GM18519 (cell line): ENCODE measurements around the gene WDR41.

Experiments
- ATAC-seq: cut with Tn5 transposase; IDR thresholded peaks from one replicate; pipeline ENCODE4 v1.9.1; 2021; ENCODE audit warnings: mild to moderate bottlenecking, moderate library complexity; ENCODE audit not compliant: unreplicated experiment, low FRiP score

The WDR41 gene

DNA sequence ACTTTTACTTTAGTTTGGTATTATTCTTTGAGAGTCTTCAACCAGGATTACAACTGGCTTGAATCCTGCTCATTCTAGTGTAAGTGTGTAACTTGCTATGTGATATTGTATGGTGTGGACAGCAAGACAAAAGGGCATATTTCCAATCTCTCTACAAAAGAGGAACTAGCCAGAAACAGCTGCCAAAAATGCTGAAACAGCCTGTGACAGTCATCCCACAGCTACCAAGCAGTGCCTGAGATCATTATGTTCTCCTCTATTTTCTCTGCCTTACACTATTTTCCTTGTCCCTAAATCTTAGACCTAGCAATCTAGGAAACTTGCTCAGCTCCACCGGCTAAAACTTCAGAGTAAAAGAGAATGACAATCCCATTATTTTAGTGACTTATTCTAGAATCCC is 42.8 kb downstream of the WDR41 start:
- no peak for ATAC-seq

- no peak for ATAC-seq
Observed at GRCh38 chr5:77448831-77449230, 43.3 kb downstream of the WDR41 start.

DNA sequence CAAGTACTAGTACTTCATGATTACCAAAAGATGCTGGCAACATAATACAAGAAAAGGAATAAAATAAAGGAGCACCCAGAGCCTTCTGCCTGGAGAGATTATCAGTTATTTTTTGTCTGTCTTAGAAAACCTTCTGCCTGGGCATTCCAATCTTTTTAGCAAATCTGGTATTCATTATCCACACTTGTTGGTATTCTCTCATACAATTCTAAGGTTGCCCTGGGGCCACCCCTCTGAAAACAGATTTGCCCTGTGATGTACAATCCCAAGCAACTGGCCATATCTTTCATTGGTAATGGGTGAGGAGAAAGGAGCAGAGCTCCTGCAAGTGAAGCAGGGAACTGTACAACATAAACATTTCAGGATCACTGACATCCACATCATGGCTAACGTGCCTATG is 47.8 kb downstream of the WDR41 start:
- no peak for ATAC-seq

DNA sequence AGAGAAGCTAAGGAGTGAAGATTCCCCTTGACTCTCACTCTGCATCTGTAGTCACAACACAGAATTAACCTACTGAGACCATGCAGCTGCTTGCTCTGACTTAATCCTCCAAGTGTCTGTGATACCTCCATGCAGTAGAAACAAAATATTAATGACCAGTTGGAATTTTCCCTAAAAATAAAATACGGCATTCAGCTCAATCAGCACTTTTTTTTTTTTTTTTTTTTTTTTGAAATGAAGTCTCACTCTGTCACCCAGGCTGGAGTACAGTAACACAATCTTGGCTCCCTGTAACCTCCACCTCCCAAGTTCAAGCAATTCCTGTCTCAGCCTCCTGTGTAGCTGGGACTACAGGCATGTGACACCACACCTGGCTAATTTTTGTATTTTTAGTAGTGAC is 48.4 kb downstream of the WDR41 start:
- ATAC-seq = no peak

GRCh38 chr5:77438071-77438470 is 54.0 kb downstream of the WDR41 start:
- no peak for ATAC-seq

- no peak for ATAC-seq
Observed at GRCh38 chr5:77437194-77437593, 54.9 kb downstream of the WDR41 start.

DNA sequence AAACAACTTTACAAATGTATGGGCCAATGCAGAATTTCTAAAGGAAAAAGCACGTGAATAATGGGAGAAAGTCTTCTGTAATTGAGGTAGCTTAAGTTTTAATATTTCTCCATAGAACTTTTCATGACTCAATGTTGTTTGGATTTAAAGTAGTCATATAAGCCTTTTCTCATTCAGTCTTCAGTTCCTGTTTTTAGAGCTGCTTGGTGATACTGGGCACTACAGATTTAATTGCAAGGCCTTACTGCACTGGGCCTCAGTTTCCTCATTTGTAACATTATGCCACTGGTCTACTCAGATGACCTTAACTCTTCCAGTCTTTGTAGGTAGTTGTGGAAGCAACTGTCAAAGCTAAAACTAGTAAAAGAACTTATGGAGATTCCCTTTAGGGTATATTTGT is 60.4 kb downstream of the WDR41 start:
- ATAC-seq = no peak

- ATAC-seq = no peak
Observed at GRCh38 chr5:77431286-77431685, 60.8 kb downstream of the WDR41 start.

GRCh38 chr5:77430726-77431125 is 61.4 kb downstream of the WDR41 start:
- no peak for ATAC-seq

GRCh38 chr5:77428526-77428925 is 63.6 kb downstream of the WDR41 start:
- no peak for ATAC-seq

DNA sequence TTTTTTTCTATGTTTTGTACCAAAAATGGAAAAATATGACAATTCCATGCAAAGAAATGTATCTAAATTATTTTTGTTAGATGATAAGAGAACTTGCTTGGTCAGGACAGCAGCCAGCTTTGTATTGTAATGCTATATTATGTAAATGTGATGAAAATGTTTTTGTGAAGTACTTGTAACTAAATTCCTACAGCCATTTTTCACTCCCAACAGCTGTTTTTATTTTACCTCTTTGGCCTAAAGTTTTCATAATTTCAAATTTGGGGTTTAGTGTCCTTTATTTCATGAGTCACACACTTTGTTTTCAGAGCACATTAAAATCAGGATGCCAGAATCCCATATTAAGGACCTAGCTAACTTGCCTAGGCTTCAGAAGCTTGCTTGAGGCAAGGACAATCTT is 64.1 kb downstream of the WDR41 start:
- no peak for ATAC-seq

GRCh38 chr5:77426670-77427069 is 65.4 kb downstream of the WDR41 start:
- ATAC-seq = no peak

DNA sequence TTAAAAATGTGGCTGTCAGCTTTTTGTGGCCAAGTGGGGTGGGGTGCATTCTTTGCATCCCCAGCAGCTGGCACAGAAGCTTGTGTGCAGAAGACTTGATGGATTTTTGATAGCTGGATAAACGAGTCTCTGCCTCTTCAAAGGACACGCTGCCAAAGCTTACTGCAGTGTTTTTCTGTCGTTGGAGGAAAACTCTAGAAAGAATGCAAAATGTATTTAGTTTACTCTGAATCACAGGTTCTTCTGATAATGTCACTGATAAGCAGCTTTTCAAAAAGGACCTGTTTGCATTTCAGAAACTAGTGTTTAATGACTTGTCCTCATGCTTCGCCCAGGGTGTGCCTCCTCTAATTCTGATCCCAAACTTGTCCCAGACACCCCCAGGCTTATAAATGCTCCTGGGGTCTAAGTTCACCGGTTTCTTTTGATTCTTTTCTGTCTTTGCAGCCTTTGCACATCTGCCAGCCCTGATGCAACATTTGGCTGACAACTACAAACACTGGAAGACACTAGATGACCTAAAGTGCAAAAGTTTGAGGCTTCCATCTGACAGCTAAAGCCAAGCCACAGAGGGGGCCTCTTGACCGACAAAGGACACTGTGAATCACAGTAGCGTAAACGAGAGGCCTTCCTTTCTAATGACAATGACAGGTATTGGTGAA is 66.0 kb downstream of the WDR41 start:
- ATAC-seq = no peak

DNA sequence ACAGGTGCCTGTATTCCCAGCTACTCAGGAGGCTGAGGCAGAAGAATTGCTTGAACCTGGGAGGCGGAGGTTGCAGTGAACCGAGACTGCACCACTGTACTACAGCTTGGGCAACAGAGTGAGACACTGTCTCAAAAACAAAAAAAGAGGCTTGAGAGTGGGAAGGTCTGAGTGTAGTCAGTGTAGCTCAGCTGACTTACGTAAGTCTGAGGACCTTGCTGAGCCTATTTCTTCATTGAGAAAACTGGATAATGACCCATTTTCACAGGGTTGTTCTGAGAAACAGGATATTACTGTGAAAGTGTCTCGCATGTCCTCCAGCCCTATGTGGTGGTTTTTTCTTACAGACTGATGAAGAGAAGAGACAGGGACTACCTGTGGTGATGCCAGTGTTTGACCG is 66.7 kb downstream of the WDR41 start:
- no peak for ATAC-seq

DNA sequence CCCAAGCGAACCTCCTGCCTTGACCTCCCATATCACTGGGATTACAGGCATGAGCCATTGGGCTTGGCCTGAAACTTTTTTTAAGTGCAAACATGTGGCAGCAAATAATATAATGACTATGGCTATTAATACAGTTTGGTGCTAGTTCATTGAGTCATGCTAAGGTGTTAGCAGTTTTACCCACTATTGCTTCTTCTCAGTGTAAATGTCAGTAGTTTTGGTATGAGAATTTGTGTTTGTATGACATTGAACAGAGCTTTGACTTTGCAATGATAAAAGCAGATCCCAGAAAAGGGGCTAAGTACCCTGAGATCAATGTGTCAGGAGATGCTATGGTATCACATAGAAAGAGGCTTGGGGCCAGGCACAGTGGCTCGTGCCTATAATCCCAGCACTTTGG is 67.2 kb downstream of the WDR41 start:
- ATAC-seq = no peak

DNA sequence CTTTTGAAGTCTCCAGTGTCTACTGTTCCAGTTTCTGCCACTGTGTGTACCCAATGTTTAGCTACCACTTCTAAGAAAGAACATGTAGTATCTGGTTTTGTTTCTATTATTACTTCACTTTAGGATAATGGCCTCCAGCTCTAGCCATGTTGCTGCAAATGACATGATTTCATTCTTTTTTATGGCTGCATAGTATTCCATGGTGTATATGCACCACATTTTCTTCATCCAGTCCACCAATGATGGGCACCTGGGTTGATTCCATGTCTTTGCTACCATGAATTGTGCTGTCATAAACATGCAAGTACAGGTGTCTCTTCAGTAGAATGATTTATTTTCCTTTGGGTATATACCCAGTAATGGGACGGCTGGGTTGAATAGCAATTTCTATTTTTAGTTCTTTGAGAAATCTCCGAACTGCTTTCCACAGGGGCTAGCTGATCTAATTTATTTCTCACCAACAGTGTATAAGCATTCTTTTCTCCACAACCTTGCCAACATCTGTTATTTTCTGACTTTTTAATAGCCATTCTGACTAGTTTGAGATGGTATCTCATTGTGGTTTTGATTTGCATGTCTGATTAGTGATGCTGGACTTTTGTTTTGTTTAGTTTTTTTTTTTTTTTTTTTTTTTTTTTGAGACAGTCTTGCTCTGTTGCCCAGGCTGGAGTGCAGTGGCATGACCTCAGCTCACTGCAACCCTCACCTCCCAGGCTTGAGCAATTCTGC is 68.9 kb downstream of the WDR41 start:
- no peak for ATAC-seq

- ATAC-seq = no peak
Observed at GRCh38 chr5:77420940-77421339, 71.2 kb downstream of the WDR41 start.

GRCh38 chr5:77419644-77420582 is 72.2 kb downstream of the WDR41 start:
- no peak for ATAC-seq

GRCh38 chr5:77418601-77419581 is 73.2 kb downstream of the WDR41 start:
- ATAC-seq = no peak

DNA sequence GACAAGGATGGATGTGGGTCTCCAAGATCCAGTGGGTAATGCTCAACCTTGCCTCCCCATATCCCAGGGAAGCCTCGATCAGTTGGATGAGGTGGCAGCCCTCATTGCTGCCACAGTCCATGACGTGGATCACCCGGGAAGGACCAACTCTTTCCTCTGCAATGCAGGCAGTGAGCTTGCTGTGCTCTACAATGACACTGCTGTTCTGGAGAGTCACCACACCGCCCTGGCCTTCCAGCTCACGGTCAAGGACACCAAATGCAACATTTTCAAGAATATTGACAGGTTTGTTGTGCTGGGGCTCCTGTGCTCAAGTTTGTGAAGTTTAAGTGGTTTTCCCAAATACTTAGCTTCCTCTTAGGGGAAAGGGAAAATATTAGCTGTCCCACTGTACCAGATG is 74.0 kb downstream of the WDR41 start:
- no peak for ATAC-seq
